ENCODE data around the gene CNTNAP2.

DNA sequence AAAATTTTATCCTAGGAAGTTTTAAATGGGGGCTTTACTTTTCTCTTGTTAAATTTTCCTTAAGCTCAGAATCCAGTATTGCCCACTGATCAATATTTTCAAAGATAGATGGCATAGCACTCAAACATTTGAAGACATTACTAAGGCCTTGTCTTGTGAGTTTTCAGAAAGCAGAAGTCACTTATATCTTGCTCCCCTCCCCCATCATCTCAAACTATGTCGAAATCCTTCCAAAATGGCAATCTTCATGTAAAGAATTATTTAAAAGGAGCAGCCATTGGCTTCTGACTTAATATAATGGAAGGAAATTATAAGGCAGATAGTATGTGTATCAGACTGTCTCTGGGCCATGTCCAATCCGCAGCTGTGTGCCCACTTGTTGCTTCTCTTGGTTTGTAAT is 1920.4 kb downstream of the CNTNAP2 start:
- TF ChIP-seq, protein P1, sequence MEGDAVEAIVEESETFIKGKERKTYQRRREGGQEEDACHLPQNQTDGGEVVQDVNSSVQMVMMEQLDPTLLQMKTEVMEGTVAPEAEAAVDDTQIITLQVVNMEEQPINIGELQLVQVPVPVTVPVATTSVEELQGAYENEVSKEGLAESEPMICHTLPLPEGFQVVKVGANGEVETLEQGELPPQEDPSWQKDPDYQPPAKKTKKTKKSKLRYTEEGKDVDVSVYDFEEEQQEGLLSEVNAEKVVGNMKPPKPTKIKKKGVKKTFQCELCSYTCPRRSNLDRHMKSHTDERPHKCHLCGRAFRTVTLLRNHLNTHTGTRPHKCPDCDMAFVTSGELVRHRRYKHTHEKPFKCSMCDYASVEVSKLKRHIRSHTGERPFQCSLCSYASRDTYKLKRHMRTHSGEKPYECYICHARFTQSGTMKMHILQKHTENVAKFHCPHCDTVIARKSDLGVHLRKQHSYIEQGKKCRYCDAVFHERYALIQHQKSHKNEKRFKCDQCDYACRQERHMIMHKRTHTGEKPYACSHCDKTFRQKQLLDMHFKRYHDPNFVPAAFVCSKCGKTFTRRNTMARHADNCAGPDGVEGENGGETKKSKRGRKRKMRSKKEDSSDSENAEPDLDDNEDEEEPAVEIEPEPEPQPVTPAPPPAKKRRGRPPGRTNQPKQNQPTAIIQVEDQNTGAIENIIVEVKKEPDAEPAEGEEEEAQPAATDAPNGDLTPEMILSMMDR (IDR thresholded peaks at IDR 0.05): no peak
- no peak for TF ChIP-seq POLR2A (IDR thresholded peaks at IDR 0.05)

Measured in tibial nerve (tissue), 3 donors.